WERI-Rb-1 (cell line): ENCODE data around the gene ATAD1.
A peak's percentile ranks its signal among the peaks of the same experiment; 100 is the strongest.
"Not testable (repeated sequence)": the region's sequence is repeated elsewhere in the genome, so short reads cannot be mapped to it uniquely, and the experiment has no call there.

Experiments used
- DNase-seq: peaks from one replicate; pipeline ENCODE4 v3.0.0-alpha.2; 2020
- H3K27ac ChIP-seq: fragments of 250-450 bp; sonication (Bioruptor Pico); 2 replicates; pipeline ENCODE4 v1.5.1; 2020; ENCODE audit warnings: mild to moderate bottlenecking, moderate library complexity
- H3K27me3 ChIP-seq: fragments of 250-450 bp; sonication (Bioruptor Pico); 2 replicates; pipeline ENCODE4 v1.5.1; 2021; ENCODE audit warnings: mild to moderate bottlenecking, low read depth, moderate library complexity; ENCODE audit not compliant: insufficient read depth, severe bottlenecking
- H3K36me3 ChIP-seq: fragments of 250-450 bp; sonication (Bioruptor Pico); 2 replicates; pipeline ENCODE4 v1.5.1; 2020; ENCODE audit warnings: mild to moderate bottlenecking, moderate library complexity
- H3K4me3 ChIP-seq: 2 replicates; pipeline ENCODE4 v1.5.1; 2011; ENCODE audit warnings: low read depth, mild to moderate bottlenecking, control low read depth, low read length
- H3K9me3 ChIP-seq: fragments of 250-450 bp; sonication (Bioruptor Pico); 2 replicates; pipeline ENCODE4 v1.5.1; 2021; ENCODE audit warnings: mild to moderate bottlenecking, moderate library complexity; ENCODE audit not compliant: severe bottlenecking
- CTCF ChIP-seq: IDR thresholded peaks from 2 replicates; pipeline ENCODE4 v1.5.1; 2011; ENCODE audit warnings: low read depth, mild to moderate bottlenecking, control low read depth, inconsistent platforms, low read length

ATAD1 gene

GRCh38 chr10:87860156-87860795 is 42.2 kb upstream of the ATAD1 start:
- H3K36me3 ChIP-seq = no peaks in the 10 kb centered on the region
- H3K27ac ChIP-seq = no peak overlapping the region
- no peaks in the 10 kb centered on the region for H3K9me3 ChIP-seq
- peak; percentile 29 for DNase-seq
- TF ChIP-seq CTCF = peak; percentile 37; the same call in 1 of the 2 replicates
- no peak overlapping the region for H3K4me3 ChIP-seq
- H3K27me3 ChIP-seq = no peaks in the 10 kb centered on the region

GRCh38 chr10:87855665-87856064 is 37.6 kb upstream of the ATAD1 start:
- not testable (repeated sequence) for H3K9me3 ChIP-seq, H3K4me3 ChIP-seq, H3K36me3 ChIP-seq, DNase-seq, H3K27me3 ChIP-seq, H3K27ac ChIP-seq

- H3K36me3 ChIP-seq, H3K9me3 ChIP-seq, H3K4me3 ChIP-seq, H3K27ac ChIP-seq, DNase-seq, H3K27me3 ChIP-seq: not testable (repeated sequence)
Measured at GRCh38 chr10:87855247-87855646, 37.2 kb upstream of the ATAD1 start.

GRCh38 chr10:87852089-87852488 is 34.1 kb upstream of the ATAD1 start:
- DNase-seq = no peak
- Histone ChIP-seq H3K27me3 (no peaks in the 10 kb centered on the region), H3K27ac (no peak overlapping the region), H3K36me3 (no peaks in the 10 kb centered on the region), H3K9me3 (no peaks in the 10 kb centered on the region), H3K4me3 (no peak overlapping the region)
- TF ChIP-seq CTCF = no peak

- Histone ChIP-seq H3K36me3 (no peaks in the 10 kb centered on the region), H3K9me3 (no peaks in the 10 kb centered on the region), H3K4me3 (no peak overlapping the region), H3K27me3 (no peaks in the 10 kb centered on the region), H3K27ac (no peak overlapping the region)
- peak; percentile 87 for TF ChIP-seq CTCF
- peak; percentile 68 for DNase-seq
Measured at GRCh38 chr10:87850742-87851205, 32.7 kb upstream of the ATAD1 start.

GRCh38 chr10:87849001-87849400 is 31.0 kb upstream of the ATAD1 start:
- no peaks in the 10 kb centered on the region for H3K27me3 ChIP-seq
- no peak overlapping the region for H3K4me3 ChIP-seq
- no peak for TF ChIP-seq CTCF
- no peaks in the 10 kb centered on the region for H3K9me3 ChIP-seq
- H3K27ac ChIP-seq = no peak overlapping the region
- no peak for DNase-seq
- H3K36me3 ChIP-seq = no peaks in the 10 kb centered on the region

GRCh38 chr10:87847550-87847949 is 29.5 kb upstream of the ATAD1 start:
- no peak overlapping the region for H3K4me3 ChIP-seq
- H3K36me3 ChIP-seq = no peaks in the 10 kb centered on the region
- no peaks in the 10 kb centered on the region for H3K27me3 ChIP-seq
- no peak overlapping the region for H3K27ac ChIP-seq
- DNase-seq = no peak
- no peaks in the 10 kb centered on the region for H3K9me3 ChIP-seq
- no peak for TF ChIP-seq CTCF

- not testable (repeated sequence) for H3K9me3 ChIP-seq, H3K27me3 ChIP-seq, H3K27ac ChIP-seq, DNase-seq, H3K36me3 ChIP-seq, H3K4me3 ChIP-seq
Measured at GRCh38 chr10:87846711-87847110, 28.7 kb upstream of the ATAD1 start.
